T-helper 2 cell (primary cell): ENCODE measurements around the gene CHAMP1.
"Not testable (repeated sequence)": the region's sequence is repeated elsewhere in the genome, so short reads cannot be mapped to it uniquely, and the experiment has no call there.

ENCODE experiments used
- DNase-seq, 5 experiments: peaks; one replicate each; pipeline versions ENCODE4 v3.0.0 to v3.0.0-alpha.2; 2012 to 2022

Gene CHAMP1

GRCh38 chr13:114299604-114300305, 14.5 kb upstream of the CHAMP1 start:
- DNase-seq, result no peak

DNA sequence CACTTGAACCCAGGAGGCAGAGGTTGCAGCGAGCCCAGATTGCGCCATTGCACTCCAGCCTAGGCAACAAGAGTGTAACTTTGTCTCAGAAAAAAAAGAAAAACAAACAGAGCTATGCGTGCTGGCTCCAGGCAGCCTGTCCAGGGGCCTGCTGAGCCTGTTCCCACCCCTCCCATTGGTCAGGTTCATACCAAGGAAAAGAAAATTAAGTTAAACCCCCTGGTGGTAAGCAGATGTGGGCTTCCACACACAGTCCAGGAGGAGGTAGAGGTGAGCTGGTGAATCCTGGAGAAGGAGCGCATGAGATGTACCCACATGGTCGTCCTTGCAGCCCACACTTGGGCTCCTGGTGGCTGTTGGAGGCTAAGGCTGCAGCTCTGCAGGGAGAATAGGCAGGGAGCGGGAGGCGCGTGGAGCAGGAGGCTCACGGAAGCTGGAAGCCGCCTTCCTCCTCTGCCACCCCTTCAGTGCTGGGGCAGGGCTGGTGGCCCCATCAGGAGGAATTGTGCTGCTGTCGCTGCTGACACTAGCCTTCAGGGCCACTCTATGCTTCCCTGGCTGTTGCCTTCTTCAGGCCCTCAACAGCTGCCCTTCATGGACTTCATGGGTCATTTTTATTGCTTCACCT, 10.5 kb upstream of the CHAMP1 start:
- DNase-seq, result no peak

- no peak for DNase-seq
Measured at GRCh38 chr13:114304346-114305034, 9.8 kb upstream of the CHAMP1 start.

GRCh38 chr13:114309086-114309485, 5.2 kb upstream of the CHAMP1 start:
- no peak for DNase-seq

DNA sequence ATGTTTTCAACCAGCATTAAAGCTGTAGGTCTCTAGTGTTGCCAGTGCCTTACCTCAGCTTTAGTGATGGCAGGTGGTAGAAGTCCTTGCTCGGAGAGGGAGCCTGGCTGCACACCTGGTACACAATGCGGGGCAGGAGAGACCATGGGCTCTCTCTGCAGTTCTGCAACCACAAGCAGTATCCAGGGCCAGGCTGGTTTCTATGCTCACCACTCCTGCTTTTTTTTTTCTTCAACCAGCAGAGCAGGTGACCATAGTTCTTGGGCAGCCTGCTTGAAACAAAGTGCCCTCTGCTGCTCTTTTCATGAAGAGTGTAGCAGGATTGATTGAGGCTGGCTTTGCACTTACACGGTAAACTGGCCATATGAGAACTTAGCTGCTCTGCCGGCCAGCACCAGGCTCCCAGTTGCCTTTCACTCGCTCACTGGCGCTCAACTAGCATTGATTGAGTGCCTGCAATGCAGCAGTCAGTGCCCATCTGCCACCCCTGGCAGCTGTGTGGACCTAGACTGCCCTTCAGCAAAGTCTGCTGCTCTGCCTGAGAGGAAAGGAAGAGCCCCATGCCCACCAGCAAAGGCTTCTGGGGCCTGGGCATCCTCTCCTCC, 4.4 kb upstream of the CHAMP1 start:
- DNase-seq, result no peak

DNA sequence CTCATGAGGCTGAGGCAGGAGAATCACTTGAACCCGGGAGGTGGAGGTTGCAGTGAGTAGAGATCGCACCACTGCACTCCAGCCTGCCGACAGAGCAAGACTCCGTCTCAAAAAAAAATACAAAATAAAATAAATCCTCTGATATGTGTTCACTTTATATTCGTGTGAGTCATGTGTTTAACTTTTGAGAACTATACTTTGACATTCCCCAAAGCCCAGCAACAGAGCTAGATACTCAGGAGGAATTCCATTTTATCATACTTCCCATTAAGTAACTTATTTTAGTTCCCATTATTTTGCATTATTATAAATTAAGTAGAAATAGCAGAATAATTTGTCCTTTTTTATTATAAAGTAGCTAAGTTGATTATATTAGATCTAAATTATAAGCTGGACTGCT, 3.3 kb upstream of the CHAMP1 start:
- no peak for DNase-seq

DNA sequence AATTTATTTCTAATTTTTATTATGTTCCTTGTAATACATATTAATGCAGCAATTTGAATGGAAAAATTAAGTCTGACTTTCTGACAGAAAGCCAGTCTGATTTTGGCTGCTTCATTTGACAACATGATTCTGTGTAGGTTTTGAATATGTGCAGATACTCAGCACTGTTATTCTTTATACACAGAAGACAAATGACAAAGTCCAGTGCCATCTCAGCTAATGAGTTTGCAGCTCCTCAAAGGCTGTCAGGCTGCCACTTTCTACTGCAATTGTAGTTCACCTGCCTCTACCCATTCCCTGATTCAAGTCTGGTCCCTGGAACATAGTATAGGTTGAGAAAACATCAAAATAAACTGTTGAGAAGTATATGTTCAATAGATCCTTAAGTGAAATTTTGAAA, 2.9 kb upstream of the CHAMP1 start:
- no peak for DNase-seq

DNA sequence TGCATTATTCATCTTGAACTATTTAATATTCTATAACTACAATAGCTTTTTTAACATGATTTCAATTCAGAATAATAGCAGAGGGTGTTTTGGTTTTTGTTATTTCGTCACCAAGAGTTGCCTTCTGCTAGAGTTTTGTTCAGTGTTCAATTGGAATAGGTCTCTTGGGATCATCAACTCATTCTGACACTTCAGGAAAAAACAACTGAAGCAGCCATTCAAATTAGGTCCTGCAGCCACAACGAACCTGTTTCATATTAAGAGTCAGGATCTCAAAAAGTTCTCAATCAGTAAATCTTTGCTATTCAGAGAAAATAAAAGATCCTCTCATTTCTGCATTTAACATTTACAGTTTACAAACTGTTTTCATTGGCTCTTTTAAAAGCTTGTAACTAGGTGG, 2.4 kb upstream of the CHAMP1 start:
- DNase-seq, result no peak

GRCh38 chr13:114313061-114313860, 1.0 kb upstream of the CHAMP1 start:
- peak in 2 of 5 experiments; percentile 17 to 57 for DNase-seq

- peak in 2 of 5 experiments; percentile 41 to 59 for DNase-seq
Measured at GRCh38 chr13:114315074-114315785, 927 bp downstream of the CHAMP1 start.

- no peak for DNase-seq
Measured at GRCh38 chr13:114318624-114319023, 4.3 kb downstream of the CHAMP1 start.

GRCh38 chr13:114319441-114319913, 5.2 kb downstream of the CHAMP1 start:
- DNase-seq, result no peak

DNA sequence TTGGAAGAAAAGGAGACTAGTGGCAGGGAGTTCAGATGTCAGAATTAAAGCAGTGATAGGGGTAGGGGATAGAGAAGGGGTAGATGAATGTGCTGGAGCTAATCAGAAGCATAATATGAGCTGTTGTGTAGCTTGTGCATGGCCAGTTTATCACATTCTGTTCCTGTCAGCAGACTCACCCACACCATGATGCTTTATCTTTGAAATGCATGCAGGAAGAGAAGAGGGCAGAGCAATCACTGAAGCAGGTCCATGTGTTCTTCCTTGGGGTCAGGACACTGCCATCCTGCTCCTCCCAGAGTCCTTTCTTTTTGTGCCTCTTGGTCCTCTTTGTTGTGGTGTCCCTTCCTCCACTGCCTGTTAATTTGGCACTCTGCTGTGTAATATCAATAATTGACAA, 5.8 kb downstream of the CHAMP1 start:
- no peak for DNase-seq

- no peak for DNase-seq
Measured at GRCh38 chr13:114321256-114321655, 7.0 kb downstream of the CHAMP1 start.

GRCh38 chr13:114323349-114323748, 9.0 kb downstream of the CHAMP1 start:
- no peak for DNase-seq

- DNase-seq, result no peak
Measured at GRCh38 chr13:114324334-114324733, 10.0 kb downstream of the CHAMP1 start.

DNA sequence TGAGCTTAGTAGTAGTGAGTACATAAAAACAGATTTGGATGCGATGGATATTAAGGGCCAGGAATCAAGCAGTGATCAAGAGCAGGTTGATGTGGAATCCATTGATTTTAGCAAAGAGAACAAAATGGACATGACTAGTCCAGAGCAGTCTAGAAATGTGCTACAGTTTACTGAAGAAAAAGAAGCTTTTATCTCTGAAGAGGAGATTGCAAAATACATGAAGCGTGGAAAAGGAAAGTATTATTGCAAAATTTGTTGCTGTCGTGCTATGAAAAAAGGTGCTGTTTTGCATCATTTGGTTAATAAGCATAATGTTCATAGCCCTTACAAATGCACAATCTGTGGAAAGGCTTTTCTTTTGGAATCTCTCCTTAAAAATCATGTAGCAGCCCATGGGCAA, 11.4 kb downstream of the CHAMP1 start:
- DNase-seq, result no peak

GRCh38 chr13:114328034-114328433, 13.7 kb downstream of the CHAMP1 start:
- DNase-seq, result no peak

DNA sequence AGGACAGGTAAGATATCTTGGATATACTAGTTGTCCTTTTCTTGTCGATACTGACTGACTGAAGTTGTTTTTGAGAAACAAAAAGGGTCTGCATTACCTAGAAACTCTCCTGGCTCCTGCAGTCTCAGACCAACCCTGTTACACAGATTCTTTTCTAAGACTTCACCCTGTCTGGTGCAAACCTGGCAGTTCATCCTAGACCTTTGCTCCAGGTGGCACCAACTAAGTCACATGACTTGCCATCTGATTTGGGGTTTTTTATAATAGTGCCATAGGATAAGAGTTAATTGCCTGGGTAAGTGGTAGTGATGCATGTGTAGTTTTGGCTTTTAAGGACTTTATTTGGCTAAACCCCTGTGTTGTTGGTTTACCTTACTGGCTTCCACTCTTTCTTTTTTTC, 14.3 kb downstream of the CHAMP1 start:
- DNase-seq, result no peak

DNA sequence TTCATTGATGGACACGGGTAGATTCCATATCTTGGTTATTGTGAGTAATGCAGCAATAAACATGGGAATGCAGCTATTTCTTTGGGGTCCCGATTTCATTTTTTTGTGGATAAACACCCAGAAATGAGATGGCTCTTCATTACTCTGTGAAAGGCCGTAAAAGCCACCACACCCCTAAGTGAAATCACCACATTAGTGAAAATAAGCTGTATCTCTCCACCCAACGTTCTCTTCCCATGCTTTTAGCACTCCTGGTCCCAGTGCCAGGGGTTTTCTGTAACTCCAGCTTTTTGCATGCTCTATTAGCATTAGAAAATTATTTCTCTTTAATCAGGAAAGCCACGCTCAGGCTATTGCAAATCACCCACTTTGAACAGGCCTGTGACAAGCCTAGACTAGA, 15.8 kb downstream of the CHAMP1 start:
- DNase-seq, result no peak

- DNase-seq, result not testable (repeated sequence)
Measured at GRCh38 chr13:114333881-114334280, 19.6 kb downstream of the CHAMP1 start.
